Pons (tissue), 1 donor: ENCODE results near the gene NRG2.

Source experiments
- DNase-seq: peaks from one replicate; pipeline ENCODE4 v3.0.0-alpha.2; 2016; ENCODE audit warnings: low spot score

NRG2 gene

DNA sequence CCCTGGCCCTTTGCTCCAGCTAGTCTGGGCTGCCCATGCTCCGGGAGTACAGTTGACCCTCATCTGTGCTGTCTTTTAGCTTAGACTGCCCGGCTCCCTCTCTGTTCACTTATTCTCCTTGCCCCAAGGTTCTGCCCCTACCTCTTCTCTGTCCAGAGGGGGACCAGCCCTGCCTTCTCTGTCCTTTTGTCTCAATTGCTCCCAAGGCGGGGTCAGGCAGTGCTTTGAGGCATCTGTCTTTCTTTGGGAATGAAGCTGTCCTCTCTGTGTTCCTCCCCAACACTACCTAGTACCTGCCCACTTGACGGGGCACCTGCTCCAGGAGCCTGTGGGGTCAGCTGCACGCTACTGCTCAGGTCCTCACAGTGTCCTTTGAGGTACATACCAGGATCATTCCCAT lies 188.1 kb downstream of the NRG2 start:
- DNase-seq = no peak

DNA sequence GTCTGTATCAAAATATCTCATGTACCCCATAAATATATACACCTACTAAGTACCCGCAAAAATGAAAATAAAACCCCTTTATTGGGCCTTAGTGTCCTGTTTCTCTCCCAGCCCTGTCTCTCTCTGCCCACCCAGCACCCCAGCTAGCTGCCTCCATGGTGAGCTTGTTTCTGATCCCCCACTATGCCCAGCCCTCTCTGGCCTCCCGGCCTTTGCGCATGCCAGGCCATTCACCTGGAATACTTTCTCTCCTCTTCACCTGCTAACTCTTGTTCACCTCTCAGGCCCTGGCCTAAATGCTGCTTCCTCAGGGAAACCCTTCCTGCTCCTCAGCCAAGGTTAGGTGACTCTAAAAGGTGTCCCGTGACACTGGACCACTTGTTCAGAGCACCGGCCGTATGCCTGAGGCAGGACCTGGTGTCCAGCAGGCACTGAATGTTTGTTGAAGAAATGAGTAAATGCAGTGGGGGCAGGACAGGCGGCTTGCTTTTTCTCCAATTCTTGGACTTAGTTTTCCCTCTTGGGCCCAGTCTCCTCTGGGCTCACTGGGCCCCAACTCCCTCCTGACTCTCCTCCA lies 189.0 kb downstream of the NRG2 start:
- DNase-seq = no peak

DNA sequence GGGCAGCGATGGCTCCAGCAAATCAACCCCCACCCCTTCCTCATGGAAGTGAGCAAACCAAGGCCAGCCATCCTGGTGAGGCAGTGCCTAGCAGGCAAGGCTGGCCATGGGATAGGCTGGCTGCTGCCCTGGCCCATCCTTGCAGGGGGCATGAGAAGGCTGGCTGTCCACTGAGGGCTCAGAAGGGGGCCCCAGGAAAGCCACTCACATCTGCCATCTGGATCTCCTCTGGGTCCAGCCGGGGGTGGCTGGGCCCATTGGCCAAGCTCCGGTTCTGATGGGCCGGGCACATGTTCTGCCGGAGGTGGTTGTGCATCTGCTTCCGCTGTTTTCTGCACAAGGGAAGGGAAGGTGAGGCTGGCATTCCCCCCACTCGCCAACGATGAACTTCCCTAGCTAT lies 190.4 kb downstream of the NRG2 start:
- no peak for DNase-seq

DNA sequence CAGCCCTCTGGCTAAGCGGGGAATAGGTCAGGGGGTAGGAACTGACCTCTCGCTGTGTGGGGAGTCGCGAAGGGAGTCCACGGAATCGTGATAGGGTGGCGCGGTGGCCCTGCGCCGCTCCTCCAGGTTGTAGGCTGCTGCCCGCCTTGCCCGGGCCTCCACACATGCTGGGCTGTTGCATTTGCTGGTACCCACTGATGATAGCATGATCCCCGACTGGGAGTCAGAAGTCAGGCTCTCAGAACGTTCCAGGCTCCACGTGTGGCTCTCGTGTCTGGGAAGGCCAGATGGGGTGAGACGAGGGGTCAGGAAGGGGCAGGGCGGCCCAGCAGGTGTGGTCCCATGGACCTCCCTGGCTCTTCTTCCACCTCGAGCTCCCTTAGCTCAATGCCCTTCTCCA lies 191.5 kb downstream of the NRG2 start:
- no peak for DNase-seq

DNA sequence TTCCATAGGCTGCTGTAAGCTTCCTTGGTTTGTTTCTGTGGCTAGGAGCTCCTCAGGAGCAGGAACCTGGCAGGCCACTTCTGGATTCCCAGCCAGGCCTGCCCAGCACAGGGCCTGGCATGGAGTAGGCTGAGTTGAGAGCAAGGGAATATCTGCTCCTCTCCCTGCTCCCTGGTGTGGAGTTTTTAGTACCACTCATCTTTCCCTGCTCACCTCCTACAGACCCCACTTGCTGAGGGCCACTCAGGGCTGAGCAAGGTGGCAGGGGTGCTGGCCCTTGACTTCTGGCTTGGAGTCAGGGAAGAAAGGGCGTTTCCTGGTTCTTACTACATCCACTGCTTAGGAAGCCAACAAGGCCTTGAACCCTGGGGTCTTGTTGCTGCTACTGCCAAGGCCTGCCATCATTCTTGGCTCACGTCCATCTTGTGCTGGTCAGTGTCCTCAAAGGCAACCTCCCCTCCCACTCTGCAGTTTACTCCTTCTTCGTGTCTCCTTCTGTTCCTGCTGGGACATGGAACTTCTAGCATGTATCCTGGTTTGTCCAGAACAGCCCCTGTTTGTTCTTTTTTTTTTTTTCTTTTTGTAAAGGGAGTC lies 192.6 kb downstream of the NRG2 start:
- no peak for DNase-seq

DNA sequence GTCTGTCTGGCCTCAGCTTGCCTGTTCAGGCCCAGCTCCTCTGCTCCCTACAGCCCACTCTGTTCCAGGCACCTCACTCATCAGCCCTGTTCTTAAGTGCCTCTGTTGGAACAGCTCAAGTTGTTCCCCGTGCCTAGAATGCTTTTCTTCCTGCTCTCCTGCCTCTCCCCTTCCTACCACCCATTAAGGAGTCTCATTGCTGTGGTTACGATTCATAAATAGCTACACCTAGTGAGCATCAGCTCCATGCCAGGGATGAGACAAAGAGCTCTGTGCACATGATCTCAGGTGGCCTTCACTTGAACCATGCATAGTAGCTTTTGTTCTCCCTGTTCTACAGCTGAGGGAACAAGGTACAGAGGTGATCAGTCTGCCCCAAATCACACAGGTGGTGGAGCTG lies 193.2 kb downstream of the NRG2 start:
- no peak for DNase-seq

DNA sequence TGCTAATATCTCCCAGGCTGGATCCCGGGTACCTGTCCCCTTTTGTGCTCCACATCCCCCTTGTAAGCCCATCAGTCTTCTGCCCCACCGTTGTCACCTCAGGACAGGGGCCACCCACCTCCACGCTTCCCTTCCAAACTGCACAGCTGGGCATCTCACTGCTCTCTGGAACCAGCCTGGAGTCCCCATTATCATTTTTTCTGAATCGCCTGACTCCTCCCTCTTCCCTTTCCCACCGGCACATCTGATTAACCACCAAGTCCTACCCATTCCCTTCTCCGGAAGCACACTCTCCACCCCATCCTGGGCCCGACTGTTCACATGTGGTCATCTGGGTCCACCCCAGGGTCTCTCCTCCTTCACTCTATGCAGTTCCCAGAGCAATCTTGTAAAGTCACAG lies 193.6 kb downstream of the NRG2 start:
- DNase-seq = no peak

DNA sequence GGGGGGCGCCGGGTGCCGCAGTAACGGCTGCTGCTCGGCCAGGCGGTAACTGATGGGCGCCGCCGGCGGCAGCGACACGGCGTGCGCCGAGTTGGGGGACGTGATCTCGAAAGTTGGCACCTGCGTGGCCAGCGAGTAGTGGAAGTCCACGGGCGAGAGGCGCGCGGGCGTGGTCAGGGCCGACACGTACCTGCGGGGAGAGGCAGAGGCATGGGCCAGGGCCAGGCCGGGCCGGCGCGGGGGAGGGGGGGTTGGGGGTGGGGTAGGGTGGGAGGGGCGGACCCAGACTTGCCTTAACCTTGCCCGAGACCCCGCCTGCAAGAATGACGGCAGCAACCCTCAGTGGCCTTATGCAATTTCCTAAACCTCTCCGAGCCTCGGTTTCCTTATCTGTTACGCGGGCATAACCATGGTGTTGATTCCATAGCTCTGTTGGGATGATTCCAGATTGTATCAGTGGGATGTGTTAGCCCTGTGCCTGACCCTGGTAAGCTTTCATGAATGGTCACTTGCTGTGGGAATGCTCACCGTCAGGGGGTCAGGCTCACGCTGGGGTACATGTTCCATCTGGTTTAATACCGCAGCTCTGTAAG lies 194.5 kb downstream of the NRG2 start:
- no peak for DNase-seq

DNA sequence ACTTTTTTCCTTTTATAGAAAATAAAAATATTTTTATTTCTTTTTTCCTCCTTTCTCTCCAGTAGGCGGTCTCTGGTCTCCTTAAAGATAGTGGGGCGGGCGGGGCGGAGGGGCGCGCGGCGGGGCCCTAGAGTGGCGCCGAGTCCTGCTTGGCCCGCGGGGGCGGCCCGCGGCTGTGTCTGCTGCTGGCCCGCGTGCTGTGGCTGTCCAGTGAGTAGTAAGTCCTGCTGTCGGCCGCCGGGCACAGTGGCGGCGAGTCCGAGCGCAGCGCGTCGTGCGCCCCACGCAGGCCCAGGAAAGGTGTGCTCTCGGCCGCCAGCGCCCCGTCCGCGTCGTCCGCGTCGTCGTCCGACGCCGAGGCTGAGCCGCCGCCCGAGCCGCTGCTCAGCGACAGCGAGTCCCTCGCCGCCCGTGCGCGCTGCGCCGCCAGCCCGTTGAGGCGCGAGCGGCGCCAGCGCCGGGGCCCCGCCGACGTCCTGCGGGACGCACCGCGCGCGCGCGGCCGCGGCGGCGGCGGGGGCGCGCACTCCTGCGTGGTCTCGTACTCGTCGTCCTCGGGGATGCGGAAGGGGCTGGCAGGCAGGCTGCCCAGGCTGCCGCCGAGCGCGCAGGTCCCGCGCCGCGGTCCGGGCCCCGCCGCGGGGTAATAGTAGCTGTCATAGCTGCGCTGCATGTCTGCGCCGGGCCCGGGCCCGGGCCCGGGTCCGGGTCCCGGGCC lies 195.2 kb downstream of the NRG2 start:
- DNase-seq = no peak

DNA sequence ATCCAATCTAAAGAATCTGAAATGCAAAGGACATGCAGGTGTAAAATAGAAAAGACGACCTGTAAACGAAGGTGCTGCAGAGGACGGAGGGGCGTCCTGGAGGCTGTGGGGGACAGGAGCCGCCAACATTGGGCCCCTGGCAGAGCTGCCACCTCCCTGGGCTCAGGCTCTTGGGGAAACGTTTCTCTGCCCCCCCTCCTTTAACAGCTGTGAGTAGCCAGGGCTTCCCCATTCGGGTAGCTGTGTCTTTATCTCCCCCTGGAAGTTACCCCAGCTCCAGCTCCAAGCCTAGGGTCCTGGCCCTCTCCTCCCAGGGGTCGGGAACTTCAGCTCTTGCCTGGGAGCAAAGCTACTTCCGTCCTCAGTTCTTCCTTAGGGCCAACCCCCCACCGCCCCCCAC lies 196.0 kb downstream of the NRG2 start:
- no peak for DNase-seq

DNA sequence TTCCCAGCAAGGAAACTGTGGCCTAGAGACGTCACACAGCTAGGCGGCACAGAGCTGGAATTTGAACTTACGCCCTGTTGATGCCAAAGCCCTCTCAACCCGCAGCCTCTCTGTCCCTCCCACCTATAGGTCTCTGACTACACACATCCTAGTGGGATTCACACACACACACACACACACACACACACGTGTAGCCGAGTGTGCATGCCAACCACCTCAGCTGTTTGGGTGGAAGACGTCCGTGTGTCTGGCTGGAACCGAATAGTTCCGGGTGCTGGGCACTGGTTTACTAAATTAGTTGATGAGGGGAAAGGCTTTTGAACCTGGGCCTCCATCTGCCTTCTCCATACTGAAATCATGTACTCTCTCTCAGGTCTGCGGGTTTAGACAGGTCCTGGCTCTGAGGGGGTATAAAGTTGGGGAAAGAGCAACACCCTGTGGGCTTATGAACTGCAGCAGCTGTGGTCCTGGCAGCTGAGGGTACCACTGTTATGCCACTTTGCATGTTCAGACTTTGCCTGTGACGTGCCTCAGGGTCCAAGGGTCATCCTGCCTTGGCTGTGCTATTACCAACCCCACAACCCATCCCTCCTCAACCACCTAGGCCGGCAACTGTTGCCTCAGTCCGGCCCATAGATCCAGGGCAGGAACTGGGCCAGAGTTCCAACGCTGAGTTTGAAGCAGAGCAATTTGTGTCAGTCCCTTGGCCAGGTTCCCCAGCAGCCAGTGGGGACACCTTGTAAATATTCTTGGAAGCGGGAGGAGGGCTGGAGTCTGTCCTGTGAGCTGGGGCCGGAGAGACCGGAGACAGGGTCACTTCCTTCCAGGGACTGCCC lies 197.0 kb downstream of the NRG2 start:
- peak; percentile 53 for DNase-seq

DNA sequence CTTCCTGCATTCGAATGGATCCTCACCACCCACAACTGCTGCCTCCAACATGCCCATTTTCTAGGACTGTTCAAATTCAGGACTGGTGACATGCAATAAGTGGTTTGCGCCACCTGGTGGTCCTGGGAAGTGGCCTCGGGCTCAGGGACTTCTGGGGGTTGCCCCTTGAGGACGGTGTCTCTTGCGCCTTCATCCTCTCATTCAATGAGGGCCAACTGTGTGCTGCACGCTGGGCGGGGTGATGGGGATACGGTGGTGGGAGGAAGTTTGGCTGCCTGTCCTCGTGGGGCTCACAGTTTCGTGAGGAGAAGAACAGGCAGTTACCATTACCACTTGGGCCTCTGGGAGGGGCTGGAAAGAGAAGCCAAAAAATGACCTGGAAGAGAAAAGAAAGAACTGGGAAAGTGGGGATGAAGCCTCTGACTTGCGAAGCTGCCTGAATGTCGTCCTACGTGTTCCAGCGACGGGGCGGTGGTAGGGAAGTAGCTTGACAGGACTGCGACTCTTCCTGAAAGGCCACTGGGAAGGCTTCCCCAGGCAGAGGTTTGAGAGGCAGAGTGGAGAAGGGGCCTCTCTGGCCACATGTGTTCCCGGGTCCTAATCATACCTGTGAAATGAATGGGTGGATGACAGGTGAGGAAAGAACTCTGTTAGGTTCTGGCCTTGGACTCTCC lies 198.5 kb downstream of the NRG2 start:
- peak; percentile 86 for DNase-seq

DNA sequence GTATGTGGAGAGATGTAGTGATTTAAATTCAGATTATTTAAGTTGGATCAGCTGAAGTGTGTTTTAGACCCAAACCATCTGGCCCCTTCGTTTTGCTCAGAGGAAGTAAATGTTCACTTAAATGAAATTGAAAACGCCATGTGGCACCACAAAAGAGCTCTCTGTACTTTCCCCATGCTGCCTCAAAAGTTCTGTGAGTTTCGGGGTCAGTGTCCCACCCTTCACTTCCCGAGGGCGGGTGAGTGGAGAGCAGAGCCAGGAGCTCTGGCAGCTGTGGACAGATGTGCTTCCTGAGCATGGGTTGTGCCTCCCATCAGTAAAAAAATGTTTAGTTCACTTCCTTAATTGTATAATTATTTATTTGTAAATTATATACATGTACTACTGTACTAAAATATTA lies 199.1 kb downstream of the NRG2 start:
- DNase-seq = no peak

DNA sequence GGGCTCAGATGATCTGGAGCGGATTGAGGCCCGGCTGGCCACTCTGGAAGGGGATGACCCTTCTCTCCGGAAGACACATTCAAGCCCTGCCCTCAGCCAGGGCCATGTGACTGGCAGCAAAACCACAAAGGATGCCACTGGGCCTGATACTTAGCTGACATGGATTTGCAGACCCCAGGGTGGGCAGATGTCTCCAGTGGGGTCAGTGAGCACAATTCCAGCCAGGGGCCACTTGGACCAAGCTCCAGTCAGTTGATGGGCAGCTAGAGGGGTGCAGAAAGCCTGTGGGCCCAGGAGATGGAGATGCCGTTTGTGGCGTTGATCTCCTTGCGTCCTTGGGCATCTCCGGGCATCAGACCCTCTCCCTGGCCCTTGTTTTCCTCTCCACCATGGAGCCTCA lies 200.8 kb downstream of the NRG2 start:
- no peak for DNase-seq

DNA sequence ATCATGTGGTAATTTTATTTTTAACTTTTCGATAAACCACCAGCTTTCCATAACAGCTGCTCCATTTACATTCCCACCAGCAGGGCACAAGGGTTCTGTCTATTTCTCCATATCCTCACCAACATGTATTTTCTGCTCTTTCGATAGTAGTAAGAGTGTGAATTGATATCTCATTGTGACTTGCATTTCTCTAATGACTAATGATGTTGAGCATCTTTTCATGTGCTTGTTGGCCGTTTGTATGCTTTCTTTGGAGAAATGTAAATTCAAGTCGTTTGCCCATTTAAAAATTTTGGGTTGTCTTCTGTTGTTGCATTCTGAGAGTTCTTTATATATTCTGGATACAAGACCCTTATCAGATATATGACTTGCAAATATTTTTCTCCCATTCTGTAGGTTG lies 201.6 kb downstream of the NRG2 start:
- no peak for DNase-seq

DNA sequence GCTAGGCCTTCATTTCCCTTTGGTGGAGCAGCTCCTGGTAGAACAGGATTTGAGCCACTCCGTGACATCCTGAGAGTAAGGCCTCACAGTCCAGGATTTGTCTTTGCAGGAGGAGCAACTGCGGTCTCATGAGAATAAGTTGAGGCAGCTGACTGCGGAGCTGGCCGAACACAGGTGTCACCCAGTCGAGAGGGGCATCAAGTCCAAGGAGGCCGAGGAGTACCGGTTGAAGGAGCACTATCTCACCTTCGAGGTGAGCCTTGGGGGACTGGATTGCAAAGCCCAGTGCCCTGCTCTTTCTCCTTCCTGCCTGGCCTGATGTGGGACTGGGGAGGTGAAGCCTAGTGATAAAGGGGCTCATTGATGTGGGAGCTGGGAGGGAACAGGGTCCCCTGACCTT lies 203.2 kb downstream of the NRG2 start:
- DNase-seq = no peak

DNA sequence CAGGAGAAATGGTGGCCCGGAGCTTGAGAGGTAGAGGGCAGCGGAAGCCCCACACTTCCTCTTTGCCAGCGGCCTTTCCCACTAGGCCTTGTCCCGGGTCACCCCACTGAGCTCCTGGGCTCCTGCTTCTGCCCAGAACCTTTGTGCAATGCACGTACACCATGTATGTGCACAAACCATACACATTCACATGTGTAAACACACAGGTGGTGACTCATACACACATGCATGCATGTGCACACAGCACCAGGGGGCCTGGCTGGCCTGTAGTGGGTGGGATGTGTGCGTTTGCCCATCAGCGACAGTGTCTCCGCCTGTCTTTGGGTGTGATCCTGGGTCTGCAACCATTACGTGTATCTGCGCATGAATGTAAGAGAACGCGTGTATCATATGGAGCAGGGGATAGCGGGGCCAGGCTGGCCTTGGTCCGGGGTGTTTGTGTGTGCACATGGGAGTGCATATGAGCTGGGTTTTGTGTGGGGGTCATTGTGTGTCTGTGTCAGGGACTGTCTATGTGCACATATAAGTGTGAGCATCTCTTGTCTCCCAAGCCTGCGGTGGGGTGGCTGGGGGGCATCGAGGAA lies 203.8 kb downstream of the NRG2 start:
- DNase-seq = no peak

DNA sequence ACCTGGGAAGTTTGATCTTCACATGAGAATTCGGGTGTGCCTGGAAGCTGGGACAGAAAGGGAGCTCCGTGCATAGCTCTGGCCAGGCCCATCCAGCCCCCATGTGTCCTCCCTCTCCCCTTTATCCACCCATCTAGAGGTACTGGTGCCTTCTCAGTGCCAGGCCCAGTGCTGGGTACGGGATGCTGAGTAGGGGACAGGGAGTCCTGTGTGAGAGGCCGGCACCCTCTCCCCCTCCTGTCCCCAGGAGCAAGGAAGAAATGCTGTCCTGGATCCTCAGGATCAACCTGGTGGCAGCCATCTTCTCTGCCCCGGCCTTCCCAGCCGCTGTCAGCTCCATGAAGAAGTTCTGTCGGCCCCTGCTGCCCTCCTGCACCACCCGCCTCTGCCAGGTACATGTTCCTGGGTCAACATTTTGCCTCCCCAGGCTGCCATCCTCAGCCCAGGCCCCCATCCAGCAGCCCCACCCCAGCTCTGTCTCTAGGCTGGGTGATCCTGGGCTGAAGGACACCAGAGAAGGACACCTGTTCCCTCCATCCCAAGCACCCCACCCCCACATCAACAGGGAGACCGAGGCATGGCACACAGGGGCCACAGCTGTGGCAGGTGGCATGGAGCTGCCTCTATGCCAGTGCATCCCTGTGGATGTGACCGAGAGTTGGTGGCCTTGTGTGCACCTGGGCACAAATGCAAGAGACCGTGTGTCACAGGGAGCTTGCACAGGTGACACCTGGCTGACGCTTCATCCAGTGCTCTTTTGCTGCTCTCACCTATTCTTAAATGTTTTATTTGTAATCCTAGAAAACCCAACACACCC lies 204.5 kb downstream of the NRG2 start:
- no peak for DNase-seq

DNA sequence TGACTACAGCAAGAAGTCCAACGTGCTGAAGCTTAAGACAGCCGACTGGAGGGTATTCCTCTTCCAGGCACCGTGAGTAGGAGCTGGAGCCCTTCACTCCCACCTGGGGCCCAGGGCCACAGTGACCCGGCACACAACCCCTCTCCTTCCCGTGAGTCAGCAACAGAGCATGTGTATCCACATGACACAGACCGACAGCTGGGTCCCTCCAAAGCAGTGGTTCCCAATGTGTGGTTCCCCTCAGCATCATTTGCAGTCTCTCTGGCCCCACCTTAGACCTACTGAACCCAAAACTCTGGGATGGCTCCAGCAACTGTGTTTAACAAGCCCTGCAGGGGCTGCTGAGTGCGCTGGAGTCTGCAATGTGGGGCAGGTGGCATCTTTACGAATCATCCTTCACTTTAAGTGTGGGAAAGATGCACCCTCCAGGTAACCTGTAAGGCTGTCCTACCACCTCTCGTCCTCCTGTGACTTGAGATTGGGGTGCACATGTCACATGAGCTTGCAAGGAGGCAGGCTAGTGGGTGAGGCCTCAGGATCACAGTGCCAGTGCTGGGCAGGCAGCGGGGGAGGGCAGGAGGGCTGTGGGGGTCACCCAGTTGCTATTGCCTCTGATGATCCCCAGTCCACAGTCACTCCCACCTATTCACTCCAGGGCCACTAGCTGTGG lies 205.3 kb downstream of the NRG2 start:
- no peak for DNase-seq
